ENCODE results near the gene AFAP1L1.
"Not testable (repeated sequence)": the region's sequence is repeated elsewhere in the genome, so short reads cannot be mapped to it uniquely, and the experiment has no call there.

Gene AFAP1L1

DNA sequence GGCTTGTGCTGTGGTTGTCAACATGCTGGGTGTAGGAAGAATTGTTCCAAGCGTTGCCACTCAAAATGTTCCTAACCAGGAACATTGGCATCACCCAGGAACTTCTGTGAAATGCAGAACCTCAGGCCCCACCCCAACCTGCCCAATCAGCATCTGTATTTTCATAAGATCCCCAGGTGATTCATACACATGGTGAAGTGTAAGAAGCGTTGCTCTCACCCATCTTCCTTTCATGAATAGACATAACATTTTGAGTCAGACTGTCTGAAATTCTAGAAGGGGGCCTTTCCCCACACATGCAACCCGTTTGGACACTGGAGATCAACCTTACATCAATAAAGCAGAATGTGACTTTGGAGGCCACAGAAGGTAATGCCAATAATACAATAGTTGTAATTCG is 9.3 kb upstream of the AFAP1L1 start:
- no peak for DNase-seq

DNA sequence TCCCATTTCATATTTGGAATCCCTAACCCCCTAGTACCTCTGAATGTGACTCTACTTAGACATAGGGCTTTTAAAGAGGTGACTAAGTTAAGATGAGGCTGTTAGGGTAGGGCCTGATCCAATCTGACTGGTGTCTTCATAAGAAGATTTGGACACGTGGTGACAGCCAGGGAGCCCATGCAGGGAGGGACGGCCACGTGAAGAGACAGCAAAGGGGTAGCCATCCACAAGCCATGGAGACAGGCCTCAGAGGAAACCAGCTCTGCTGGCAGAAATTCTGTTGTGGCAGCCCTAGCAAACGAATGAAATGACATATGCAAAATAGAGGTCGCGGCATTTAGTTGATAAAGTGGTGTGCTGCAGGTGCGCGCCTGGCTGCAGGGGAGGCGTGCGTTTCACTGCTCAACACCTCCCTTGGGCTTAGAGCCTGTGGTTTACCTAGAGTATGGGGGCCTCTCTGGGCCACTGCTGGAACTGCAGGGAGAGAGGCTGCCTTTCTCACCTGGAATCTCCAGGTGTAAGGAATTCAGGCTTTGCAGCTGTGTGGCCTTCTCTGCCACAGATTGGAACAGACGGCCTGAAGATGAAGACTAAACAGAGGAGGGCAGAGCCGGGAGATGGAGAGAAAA is 7.1 kb upstream of the AFAP1L1 start:
- no peak for DNase-seq

DNA sequence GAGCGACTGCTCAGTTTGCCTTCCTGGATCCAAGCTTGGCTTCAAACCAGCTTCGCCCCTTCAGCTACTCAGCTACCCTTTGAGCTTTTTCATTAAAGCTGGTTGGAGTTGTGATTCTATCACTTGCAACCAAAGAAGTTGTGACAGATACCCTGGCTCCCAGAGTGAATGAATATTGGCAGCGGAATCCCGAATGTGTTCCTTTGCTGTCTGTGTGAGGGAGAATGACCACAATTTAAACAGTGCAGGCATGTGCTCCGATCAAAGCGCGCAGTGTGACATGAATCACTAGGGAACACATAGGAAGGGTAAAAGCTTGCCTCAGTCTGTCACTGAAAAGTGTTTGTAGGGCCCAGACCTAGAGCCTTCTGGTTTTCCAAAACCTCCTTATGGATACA is 6.6 kb upstream of the AFAP1L1 start:
- DNase-seq = no peak

DNA sequence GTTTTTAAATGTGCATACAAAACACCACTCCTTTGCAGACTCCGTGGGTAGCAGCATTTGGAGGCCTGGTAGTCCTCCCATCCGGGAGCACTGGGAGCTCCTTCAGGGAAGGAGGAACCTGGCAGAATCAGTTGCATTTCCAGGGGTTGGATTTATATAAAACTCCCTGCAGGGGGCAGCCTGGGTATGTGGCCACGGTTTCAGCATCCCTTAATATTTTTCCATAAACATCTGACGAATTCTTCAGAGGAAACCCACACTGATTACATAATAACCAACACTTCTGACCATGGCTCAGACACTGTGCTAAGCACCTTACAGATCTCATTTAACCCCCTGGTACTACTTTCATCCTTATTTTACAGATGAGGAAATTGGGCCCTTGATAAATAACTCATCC is 6.1 kb upstream of the AFAP1L1 start:
- peak; percentile 26 for DNase-seq

DNA sequence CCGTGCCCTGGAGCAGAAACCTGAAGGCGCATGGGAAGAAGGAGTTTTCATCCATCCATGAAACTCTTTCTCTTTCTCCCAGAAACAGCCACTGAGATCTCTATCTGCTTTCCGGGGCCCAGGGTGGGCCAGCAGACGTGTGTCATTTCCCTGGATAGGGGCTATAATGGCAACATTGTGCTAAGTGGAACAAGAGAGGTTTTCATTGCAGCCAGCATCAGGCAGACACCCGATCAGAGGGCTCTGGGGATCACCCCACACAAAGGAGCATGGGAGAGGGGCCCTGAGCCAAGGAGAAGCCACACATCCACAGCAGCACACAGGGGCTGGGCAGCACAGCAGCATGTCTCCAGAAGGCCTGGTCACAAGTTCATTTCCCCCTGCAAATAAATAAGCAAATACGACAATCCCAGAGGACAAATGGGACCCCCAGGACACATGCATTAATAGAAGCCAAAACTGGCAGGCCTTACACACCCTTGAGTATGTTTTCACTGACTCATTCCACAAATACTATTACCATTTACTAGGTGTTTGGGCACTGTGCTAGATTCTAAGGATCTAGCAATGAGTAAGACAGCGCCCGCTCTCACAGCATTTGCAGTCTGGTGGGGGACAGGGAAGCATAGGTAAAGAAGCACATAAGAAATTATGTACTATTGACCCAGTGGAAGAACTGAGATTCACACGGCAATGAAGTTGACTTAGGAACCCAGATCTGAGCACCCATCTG is 4.3 kb upstream of the AFAP1L1 start:
- DNase-seq = no peak

DNA sequence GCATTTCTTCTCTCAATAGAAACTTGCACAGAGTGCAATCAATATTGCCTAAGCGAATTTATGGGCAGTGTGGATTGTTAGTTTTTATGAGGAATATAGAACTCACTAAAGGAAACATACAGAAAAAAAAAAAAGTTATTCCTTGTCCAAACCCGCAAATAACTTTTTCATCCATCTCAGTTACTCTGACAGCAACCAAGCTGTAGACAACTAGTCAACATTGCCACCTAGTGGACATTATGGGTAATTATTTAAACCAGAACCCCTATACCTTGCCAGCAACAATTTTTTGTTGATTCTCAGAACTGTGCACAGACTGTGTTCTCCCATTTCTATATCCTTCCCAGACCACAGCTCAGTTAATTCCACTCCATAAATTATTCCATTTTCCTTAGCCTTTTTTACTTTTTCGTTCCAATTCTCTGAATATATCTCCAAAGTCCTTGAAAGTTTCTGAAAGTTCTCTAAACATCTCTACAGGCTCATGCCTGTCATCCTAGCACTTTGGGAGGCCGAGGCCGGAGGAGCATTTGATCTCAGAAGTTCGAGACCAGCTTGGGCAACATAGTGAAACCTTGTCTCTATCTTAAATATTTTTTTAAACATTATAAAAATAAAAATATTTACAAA is 2.6 kb upstream of the AFAP1L1 start:
- DNase-seq = no peak

DNA sequence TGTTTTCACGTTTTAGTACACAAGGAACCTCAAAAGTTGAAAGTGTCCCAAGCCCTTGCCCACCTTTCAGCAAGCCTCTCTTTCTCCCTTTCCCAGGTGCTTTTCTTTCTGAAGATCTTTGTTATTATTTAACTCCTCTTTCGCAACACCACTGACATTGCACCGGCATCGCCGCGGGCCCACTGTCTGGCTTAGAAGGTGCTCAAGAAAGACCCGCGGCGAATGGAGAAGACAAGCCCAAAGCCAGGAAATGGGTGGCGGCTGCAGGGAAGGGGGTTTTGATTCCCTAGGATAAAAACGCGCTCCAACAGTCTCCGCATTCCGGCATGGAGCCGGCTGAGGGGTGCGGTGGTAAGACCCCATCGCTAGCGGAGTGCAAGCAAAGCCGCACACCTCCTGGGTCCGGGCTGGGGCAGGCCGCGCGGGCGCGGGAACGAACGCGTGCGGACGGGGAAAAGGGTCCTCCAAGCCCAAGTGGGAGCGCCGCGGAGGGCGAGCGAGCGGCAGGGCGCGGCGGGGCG is 404 bp upstream of the AFAP1L1 start:
- no peak for DNase-seq

DNA sequence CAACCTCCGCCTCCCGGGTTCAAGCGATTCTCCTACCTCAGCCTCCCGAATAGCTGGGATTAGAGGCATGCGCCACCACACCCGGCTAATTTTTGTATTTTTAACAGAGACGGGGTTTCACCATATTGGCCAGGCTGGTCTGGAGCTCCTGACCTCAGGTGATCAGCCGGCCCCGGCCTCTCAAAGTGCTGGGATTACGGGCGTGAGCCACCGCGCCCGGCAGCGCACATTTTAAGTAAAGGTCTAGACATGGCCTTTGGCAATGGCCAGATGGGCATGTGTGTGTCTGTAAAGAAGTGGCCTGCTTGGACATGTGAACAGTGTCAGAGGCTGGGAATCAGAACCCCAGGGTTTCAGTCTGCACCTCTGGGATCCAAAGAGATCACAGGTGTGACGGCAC is 1.1 kb downstream of the AFAP1L1 start:
- not testable (repeated sequence) for DNase-seq

DNA sequence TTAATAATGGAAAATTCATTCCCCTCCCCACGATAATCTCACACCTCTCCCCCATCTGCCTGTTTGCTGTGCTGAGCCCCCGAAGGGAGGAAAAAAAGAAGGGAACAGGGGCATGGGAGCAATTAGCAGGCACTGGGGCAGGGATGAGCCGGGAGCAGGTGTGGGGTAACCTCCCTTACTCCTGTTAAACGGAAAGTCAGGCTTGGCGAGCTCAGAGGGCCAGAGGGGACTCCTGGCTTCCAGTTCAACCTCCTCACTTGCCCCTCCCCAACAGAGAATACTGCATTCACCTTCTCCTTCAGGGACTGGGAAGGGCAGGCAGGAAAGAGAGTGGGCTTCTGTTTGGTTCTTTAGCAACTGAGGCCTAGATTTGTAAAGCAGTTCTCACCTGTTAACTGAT is 1.6 kb downstream of the AFAP1L1 start:
- no peak for DNase-seq

DNA sequence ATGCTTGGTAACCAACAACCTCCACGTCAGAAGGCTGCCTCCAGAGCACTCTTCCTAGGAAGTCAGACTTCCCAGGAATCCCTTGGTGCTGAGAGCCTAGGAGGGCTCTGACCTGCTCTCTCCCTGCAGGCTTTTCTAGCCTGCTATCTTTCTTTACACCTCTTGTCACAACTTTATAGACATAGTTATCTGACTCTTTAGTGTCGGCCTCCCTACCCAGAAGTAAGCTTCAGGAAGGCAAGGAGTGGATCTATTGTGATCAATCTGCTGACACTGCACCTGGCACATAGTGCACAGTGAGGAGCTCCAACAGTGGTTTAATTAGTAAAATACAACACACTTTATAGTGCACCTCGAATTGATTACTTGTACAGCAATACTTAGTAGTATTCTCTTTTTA is 2.3 kb downstream of the AFAP1L1 start:
- no peak for DNase-seq

DNA sequence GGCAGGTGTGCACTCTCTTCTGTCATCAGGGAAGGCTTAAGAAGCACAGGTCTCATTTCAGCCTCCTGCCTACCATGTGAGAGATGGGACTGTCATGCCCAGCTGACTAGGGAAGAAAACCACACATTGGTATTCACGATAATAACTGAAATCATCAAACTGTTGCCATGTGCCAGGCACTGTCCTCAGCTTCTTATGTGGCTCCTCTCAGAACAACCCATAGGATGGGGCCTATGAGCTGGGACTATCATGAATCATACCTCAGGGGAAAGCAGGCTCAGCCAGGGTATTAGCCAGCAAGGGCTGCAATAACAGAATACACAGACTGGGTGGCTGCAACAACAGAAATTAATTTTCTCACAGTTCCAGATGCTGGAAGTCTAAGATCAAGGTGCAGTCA is 3.3 kb downstream of the AFAP1L1 start:
- DNase-seq = no peak

DNA sequence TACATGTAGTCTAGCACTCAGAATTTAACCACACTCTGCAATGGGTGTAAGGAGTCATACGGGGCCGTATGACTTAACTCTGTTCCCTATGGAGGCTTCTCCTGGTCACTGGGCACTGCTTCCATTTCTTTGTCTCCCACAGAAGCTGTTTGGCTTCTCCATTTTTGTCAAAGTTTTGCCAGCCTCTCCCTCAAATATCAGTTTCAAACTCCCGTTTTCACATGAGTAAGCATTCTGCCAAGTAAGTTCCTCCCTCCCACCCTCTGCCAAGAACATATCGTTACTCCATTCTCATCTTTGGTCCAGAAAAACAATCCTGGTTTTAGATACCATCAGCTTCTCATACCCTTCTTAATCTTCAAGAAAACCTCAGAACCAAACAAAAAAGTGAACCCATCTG is 6.1 kb downstream of the AFAP1L1 start:
- DNase-seq = no peak

DNA sequence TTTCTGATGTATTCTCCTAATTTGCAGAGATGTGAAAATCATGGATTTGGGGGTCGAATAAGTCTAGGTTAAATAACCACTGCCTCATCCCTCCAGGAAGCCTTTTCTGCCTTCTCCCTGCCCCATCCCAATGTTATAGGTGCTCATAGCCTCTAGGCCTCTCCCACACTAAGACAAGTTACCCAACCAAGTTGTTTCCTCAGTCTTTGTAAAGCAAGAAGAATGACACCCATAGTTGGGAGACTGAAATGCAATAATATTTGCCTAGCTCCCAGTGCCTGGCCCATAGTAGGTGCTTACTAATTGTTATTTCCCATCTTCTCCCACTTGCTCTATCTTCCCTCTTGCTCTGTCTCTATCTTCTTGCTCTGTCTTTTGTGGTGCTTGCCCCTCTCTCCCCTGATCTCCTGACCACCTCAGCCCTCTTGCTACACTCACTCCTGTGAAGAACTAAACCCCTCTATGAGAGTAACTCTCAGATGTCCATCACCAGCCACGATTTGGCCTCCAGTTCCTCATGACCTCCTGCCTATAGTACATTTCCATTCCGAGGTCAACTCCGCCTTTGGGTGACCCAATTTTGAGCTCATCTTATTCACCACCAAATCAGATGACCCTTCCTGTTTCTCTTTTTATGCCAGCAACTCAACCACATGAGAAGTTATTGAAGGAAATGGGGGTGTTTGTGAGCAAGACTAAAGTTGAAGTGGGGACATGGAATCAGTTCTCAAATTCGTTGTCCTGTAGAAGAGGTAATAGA is 7.0 kb downstream of the AFAP1L1 start:
- DNase-seq = no peak

DNA sequence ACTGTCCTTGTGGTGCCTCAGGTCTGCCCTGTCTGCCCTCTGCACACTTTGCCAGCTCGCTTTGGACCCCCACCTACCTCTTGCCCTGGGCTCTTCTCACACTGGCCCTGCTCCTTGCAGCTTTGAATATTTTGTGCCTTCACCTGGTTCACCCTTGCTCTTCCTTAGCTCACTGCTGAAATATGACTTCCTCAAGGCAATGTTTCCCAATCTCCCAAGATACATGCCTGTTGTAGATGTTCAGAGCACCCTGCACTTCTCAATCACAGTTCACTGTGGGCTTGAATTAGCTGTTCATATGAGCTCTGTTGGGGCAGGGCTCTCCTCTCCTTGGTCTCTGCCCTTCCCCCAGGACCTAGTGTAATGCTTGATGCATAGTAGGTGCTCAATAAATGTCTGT is 8.0 kb downstream of the AFAP1L1 start:
- no peak for DNase-seq

DNA sequence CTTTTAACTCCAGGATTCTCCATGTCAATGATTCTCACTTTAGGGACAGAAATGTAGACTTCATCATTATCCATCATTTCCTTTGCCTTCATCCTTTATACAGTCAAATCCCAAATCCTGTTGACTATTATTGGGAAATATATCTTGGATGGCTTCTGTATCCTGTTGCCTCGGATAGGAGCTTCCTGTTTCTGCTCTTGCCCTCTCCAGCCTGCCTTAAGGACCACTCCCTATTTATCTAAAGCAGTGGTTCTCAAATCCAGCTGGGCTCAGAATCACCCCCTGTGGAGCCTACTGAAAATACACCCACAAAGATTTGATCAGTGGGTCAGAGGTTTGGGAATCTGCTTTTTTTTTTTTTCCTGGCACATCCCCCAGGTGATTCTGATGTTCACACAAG is 8.5 kb downstream of the AFAP1L1 start:
- DNase-seq = no peak

DNA sequence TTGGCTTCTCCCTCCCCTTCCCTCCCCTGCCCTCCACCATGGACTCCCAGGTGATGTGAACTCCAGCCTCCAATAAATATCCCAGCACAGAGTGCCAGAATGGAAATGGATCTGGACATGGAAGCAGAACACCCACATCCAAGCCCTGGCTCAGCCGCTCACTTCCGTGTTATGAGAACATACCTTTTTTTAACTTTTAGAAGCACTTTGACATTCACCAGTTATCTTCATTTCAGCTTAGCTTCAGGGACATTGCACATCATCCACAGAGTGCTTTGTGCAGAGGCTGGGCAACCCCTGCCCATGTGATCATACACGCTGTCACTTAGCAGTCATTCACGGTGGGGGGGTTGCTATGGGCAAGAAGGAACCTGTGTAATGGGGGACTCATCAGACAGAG is 9.1 kb downstream of the AFAP1L1 start:
- no peak for DNase-seq

DNA sequence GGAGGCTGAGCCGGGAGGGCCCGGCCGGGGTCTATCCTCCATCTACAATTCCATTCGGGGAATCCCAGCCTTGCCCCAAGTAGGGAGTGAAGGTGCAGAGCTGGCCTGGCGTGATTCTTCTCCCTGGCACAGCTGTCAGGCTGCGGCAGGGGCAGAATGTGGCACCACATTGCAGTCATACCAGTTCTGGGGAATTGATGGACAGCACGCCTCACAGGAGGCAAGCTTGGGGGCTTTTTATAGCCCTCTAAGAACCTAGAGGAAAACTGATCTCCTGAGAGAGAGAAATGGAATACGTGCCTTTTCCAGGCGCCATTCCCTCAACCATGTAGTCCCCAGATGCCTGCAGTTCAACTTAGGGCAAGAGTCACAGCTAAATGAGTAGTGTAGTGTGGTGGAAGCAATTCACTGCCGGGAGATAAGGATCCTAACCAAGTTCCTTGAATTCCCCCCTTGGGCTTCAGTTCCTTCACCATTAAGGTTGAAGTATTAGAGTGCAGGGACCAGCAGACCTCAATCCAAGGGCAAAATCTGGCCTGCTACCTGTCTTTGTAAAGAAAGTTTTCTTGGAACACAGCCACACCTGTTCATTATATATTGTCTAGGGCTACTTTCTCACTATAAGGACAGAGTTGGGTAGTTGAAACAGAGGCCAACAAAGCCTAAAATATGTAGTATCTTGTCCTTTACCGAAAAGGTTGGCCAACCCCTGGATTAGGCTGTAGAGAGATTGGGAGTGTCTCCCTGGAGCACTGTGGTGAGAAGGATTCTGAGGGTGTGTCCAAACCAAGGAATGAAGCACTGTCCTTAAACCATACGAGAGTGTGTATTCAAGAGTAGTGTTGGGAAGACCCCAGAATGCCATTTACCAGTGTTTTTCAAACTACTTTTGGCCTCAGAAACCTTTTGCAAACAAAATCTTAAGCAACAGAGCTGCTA is 10.6 kb downstream of the AFAP1L1 start:
- DNase-seq = no peak

DNA sequence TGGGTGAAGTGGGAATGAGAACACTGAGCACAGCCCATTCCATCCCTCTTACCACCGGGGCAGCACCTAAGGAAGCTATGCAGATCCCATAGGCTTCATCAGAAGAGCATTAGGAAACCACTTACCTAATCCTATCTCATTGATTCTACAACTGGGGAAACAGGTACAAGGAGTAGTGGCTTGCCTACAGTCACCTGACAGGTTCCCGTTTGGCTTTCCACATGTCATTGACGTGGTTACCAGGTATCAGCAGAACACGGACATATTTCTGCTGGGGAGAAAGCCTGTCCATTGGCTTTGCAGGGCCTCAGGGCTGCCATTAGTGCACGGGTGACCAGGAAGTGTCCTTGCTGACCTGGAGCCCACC is 11.3 kb downstream of the AFAP1L1 start:
- DNase-seq = no peak

DNA sequence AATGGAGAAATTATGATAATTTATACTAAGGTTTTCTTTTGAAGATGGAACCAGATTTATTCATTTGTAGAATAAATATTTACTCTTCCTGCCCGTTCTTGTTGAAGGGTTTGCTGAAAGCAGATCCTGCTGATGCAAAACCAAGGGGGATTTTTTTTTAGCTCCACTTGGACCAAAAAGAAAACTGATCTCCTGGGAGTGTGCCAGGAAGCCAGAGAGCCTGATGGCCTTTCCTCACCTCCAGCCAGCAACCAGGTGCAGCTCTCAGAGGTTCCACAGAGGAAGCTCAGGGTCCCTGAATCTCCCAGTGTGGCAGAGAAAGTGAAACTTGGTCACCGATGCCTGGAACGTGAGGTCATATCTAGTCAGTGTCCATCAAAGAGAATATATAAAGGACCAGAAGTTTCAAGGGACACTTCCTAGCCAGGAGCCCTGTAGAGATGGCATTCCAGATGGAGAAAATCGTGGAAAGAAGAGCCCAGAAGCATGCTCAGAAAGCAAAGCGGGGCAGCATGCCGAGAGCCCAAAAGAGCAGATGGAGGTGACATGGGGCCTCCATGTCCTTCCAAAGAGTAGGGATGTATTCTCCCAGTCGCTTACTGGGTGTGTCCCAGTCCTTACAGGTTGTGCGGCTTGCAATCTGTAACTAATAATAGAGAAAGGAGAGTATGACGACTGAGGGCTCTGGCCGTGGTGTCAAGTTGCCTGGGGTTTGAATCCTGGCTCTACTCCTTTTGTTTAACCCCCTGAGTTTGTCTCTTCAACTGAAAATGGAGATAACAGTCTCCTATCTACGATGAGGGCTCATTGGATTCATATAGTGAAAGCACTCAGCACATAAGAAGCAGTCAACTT is 12.2 kb downstream of the AFAP1L1 start:
- no peak for DNase-seq

DNA sequence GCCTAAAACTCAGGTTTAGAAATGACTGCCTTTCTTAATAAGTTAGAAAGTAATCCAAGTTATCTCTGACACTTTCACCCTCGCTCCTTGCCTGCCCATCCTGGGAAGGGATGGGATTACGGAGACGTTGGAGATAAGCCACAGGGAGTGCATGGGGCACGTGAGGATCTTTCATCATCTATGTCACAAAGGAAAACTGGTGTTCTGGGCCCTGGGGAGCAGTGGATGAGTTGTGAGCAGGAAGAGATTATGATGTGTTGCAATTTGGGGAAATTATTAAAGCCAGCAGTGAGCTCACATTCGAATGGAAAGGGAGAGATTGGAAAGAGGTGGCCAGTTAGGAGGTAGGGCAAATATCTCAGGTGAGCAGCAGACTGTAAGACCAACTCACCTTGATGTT is 12.8 kb downstream of the AFAP1L1 start:
- DNase-seq = no peak

DNA sequence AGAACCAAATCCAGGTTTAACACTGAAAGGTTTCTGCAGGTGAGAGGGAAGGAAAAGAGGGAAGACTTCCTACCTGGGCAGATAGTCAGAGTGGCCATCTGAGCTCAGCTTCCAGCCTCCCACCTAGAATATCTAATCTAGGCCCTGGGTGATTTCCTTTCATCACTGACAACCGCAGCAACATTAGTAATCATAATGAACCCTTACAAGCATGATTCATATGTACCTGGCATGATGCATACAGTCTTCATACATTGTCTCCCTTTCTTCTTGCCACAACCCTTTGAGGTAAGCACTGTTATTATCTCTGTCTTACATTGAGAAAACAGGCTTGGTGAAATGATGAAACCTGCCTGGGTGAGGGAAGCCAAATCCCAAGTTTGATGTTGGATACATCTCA is 13.5 kb downstream of the AFAP1L1 start:
- no peak for DNase-seq

All from GOT3 (cell line).